Ishikawa (cell line): ENCODE measurements around the gene ELP2.

Source experiments
- TCF12 ChIP-seq: IDR thresholded peaks from 2 replicates; pipeline ENCODE4 v1.6.1; 2012; ENCODE audit warnings: low read depth
- YY1 ChIP-seq: IDR thresholded peaks from 2 replicates; pipeline ENCODE4 v1.6.1; 2012; ENCODE audit warnings: low read depth
- TF ChIP-seq, protein P1 (sequence below): IDR thresholded peaks from 2 replicates; pipeline ENCODE4 v1.6.1; 2012; ENCODE audit warnings: low read depth, mild to moderate bottlenecking

DNA sequence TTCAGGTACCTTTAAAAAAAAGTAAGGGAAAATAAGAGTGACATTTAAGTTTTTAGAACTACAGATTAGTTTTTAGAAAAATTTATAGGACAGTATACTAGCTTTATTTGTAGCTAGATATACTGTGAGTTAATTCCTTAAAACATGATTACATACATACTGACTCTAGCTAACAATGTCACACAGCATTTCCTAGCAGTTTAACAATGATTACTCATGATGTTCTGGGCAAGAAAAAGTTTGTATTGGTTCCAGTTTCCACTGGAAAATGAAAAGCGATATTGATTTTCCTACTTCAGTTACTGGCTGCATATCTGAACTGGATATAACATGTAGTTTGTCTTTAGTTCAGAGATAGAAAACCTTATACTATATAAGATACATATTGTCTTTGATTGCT, 20.0 kb upstream of the ELP2 start:
- no peak for TF ChIP-seq YY1
- TF ChIP-seq, protein P1, sequence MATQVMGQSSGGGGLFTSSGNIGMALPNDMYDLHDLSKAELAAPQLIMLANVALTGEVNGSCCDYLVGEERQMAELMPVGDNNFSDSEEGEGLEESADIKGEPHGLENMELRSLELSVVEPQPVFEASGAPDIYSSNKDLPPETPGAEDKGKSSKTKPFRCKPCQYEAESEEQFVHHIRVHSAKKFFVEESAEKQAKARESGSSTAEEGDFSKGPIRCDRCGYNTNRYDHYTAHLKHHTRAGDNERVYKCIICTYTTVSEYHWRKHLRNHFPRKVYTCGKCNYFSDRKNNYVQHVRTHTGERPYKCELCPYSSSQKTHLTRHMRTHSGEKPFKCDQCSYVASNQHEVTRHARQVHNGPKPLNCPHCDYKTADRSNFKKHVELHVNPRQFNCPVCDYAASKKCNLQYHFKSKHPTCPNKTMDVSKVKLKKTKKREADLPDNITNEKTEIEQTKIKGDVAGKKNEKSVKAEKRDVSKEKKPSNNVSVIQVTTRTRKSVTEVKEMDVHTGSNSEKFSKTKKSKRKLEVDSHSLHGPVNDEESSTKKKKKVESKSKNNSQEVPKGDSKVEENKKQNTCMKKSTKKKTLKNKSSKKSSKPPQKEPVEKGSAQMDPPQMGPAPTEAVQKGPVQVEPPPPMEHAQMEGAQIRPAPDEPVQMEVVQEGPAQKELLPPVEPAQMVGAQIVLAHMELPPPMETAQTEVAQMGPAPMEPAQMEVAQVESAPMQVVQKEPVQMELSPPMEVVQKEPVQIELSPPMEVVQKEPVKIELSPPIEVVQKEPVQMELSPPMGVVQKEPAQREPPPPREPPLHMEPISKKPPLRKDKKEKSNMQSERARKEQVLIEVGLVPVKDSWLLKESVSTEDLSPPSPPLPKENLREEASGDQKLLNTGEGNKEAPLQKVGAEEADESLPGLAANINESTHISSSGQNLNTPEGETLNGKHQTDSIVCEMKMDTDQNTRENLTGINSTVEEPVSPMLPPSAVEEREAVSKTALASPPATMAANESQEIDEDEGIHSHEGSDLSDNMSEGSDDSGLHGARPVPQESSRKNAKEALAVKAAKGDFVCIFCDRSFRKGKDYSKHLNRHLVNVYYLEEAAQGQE, result no peak
- TF ChIP-seq TCF12, result no peak
